A673 (cell line): ENCODE measurements around the gene CAVIN1.
"Not testable (repeated sequence)": the region's sequence is repeated elsewhere in the genome, so short reads cannot be mapped to it uniquely, and the experiment has no call there.

ENCODE experiments used
- CTCF ChIP-seq: fragments of 300-800, 200-600 bp; sonication (generic); conservative IDR thresholded peaks from 2 replicates; pipeline ENCODE4 v1.5.1; 2017; ENCODE audit warnings: low read depth, mild to moderate bottlenecking, antibody characterized with exemption, low read length, moderate library complexity, mixed read lengths
- EZH2 ChIP-seq: fragments of 200-600 bp; sonication (generic); IDR thresholded peaks from 2 replicates; pipeline ENCODE4 v1.6.1; 2017; ENCODE audit warnings: borderline replicate concordance, low read depth, mild to moderate bottlenecking, mixed read lengths, antibody characterized with exemption, low read length; ENCODE audit not compliant: poor library complexity, severe bottlenecking

GRCh38 chr17:42395601-42396000 is 27.5 kb downstream of the CAVIN1 start:
- not testable (repeated sequence) for TF ChIP-seq CTCF, EZH2
